ENCODE results near the gene FAM168A. TPM values are rescaled to one million over a fixed set of nuclear protein-coding genes. Genes with fewer than 3 reads are reported as not detected.

The FAM168A gene
- total RNA-seq, 1 experiment from 2014 or later, result 30.4 TPM

DNA sequence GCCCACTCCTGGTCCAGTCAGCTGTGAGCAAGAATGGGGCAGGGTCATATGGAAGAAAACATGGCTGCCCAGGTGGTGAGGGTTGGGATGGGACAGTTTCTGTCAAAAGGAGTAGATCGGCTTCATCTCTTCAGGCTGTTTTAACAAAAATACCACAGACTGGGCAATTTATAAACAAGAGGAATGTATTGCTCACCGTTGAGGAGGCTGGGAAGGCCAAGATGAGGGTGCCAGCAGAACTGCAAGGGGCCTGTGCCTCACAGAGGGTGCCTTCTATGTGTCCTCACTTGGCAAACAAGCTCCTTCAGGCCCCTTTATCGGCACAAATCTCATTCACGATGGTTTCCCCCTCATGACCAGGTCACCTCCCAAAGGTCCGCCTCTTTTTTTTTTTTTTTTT lies 239.8 kb downstream of the FAM168A start:
- no peaks in the 10 kb centered on the region for H3K4me1 Mint-ChIP-seq (ENCODE audit: low read depth, unreplicated experiment)
- TF ChIP-seq, protein P1, sequence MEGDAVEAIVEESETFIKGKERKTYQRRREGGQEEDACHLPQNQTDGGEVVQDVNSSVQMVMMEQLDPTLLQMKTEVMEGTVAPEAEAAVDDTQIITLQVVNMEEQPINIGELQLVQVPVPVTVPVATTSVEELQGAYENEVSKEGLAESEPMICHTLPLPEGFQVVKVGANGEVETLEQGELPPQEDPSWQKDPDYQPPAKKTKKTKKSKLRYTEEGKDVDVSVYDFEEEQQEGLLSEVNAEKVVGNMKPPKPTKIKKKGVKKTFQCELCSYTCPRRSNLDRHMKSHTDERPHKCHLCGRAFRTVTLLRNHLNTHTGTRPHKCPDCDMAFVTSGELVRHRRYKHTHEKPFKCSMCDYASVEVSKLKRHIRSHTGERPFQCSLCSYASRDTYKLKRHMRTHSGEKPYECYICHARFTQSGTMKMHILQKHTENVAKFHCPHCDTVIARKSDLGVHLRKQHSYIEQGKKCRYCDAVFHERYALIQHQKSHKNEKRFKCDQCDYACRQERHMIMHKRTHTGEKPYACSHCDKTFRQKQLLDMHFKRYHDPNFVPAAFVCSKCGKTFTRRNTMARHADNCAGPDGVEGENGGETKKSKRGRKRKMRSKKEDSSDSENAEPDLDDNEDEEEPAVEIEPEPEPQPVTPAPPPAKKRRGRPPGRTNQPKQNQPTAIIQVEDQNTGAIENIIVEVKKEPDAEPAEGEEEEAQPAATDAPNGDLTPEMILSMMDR (IDR thresholded peaks at IDR 0.05; ENCODE audit: unreplicated experiment), result no peak
- intact Hi-C loops (cut with micrococcal nuclease; ENCODE audit: unreplicated experiment), result no loop called here
- no TSS peak for BruUV-seq (replicated peaks)
- no peak for DNase-seq
- H3K4me3 Mint-ChIP-seq (ENCODE audit: low read depth, unreplicated experiment), result no peak overlapping the region
- H3K27ac Mint-ChIP-seq (ENCODE audit: unreplicated experiment), result no peak overlapping the region
- H3K9me3 Mint-ChIP-seq (ENCODE audit: low read depth, unreplicated experiment), result no peaks in the 10 kb centered on the region
- peaks cover 7% of the 10 kb centered on the region for H3K36me3 Mint-ChIP-seq (ENCODE audit: insufficient read depth, unreplicated experiment)
- no peaks in the 10 kb centered on the region for H3K27me3 Mint-ChIP-seq (ENCODE audit: unreplicated experiment)
- CTCF ChIA-PET, result interaction anchor here (0.6 to 1.1 kb wide), 5 partner anchors 18 to 201 kb away, joined by 3 to 7 read pairs (median 3); no protein-coding TSS in a partner anchor

DNA sequence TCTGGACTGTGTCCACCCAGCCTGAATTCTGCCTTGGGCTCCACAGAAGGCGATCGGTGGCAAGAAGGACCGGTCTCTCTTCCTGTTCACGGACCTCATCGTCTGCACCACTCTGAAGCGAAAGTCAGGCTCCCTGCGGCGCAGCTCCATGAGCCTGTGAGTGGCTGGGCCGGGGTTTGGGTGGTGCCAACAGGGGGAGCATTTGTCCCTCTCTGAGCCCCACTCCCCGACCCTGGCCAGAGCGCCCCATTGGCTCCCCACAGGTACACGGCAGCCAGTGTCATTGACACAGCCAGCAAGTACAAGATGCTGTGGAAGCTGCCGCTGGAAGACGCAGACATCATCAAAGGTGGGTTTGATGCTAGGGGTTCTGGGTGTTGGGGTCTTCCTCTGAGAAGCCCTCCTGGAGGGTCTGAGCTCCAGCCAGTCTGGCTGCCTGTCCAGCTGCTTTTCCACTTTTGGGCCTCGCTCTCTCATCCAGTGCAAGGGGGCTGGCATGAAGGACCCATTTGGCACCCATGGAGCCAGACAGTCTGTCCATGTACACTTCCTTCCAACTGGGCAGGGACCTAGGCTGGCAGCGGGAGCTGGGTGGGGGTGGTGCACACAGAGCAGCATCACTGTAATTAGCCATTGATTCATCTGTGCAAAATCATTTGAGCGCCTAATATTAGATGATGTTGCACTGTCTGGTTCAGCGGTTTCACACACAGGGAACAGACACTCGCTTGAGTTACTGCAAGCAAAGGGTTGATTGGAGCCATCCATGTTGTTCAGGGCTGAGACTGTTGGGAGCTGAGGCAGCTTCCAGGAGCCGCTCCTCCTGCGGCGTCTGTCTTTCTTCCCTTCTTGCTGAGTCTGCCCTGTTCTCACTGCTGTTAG lies 240.7 kb downstream of the FAM168A start:
- DNase-seq, result no peak
- BruUV-seq (replicated peaks), result no TSS peak
- CTCF ChIA-PET, result interaction anchor here (1.1 kb wide), 1 partner anchor 17 kb away, joined by 3 read pairs; no protein-coding TSS in a partner anchor
- Mint-ChIP-seq H3K27ac (ENCODE audit: unreplicated experiment) (no peak overlapping the region), H3K36me3 (ENCODE audit: insufficient read depth, unreplicated experiment) (no peaks in the 10 kb centered on the region), H3K4me1 (ENCODE audit: low read depth, unreplicated experiment) (no peaks in the 10 kb centered on the region), H3K9me3 (ENCODE audit: low read depth, unreplicated experiment) (no peaks in the 10 kb centered on the region), H3K27me3 (ENCODE audit: unreplicated experiment) (no peaks in the 10 kb centered on the region), H3K4me3 (ENCODE audit: low read depth, unreplicated experiment) (no peak overlapping the region)
- TF ChIP-seq, protein P1 (IDR thresholded peaks at IDR 0.05; ENCODE audit: unreplicated experiment), result no peak
- intact Hi-C loops (cut with micrococcal nuclease; ENCODE audit: unreplicated experiment), result no loop called here

DNA sequence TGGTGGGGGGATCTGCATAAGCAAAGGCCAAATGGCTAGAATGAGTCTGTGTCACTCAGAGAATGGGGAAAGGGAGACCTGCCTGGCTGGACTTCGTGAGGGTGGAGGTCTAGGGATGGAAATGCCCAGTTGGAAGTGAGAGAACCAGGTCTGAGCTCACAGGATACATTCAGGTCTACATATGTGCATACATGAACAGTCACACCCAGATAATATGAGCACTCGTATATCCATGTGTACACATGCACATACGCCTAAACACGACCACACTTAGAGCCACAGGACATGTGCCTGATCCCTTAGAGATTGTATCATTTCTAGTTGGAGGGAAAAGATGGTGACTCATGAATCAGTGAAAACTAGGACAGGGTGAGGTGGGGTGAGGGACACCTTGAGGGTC lies 242.8 kb downstream of the FAM168A start:
- Mint-ChIP-seq H3K9me3 (ENCODE audit: low read depth, unreplicated experiment) (no peaks in the 10 kb centered on the region), H3K27ac (ENCODE audit: unreplicated experiment) (no peak overlapping the region), H3K36me3 (ENCODE audit: insufficient read depth, unreplicated experiment) (no peaks in the 10 kb centered on the region), H3K4me1 (ENCODE audit: low read depth, unreplicated experiment) (no peaks in the 10 kb centered on the region), H3K27me3 (ENCODE audit: unreplicated experiment) (no peaks in the 10 kb centered on the region), H3K4me3 (ENCODE audit: low read depth, unreplicated experiment) (no peak overlapping the region)
- BruUV-seq (replicated peaks), result no TSS peak
- CTCF ChIA-PET, result no interaction called here
- intact Hi-C loops (cut with micrococcal nuclease; ENCODE audit: unreplicated experiment), result no loop called here
- no peak for DNase-seq
- TF ChIP-seq, protein P1 (IDR thresholded peaks at IDR 0.05; ENCODE audit: unreplicated experiment), result no peak

DNA sequence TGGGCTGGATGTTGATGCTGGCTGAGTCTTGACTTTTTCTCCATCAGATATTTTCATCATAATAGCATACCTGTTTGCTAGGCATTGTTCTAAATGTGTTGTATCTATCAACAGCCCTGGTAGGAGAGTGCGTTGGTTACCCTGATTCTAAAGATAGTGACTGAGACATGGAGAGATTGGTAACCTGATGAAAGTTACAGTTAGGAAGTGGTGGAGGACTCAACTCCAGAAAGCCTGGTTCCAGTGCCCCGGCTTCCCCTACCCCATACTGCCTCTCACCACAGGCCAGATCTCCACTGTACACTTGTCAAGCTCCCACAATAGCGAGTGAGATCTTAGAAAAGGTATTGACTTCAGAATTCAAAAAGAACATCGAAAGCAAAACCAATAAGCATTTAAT lies 244.5 kb downstream of the FAM168A start:
- no TSS peak for BruUV-seq (replicated peaks)
- TF ChIP-seq, protein P1 (IDR thresholded peaks at IDR 0.05; ENCODE audit: unreplicated experiment), result no peak
- Mint-ChIP-seq H3K27ac (ENCODE audit: unreplicated experiment) (no peak overlapping the region), H3K9me3 (ENCODE audit: low read depth, unreplicated experiment) (no peaks in the 10 kb centered on the region), H3K4me1 (ENCODE audit: low read depth, unreplicated experiment) (no peaks in the 10 kb centered on the region), H3K4me3 (ENCODE audit: low read depth, unreplicated experiment) (no peak overlapping the region), H3K36me3 (ENCODE audit: insufficient read depth, unreplicated experiment) (peaks cover 5% of the 10 kb centered on the region), H3K27me3 (ENCODE audit: unreplicated experiment) (no peaks in the 10 kb centered on the region)
- CTCF ChIA-PET, result no interaction called here
- no peak for DNase-seq
- intact Hi-C loops (cut with micrococcal nuclease; ENCODE audit: unreplicated experiment), result no loop called here

All from Calu3 (cell line).